ACC112 (cell line): ENCODE measurements around the gene CCDC187.

ENCODE experiments used
- H2AFZ ChIP-seq: fragments of 200-600 bp; sonication (generic); one replicate; pipeline ENCODE4 v1.6.0; 2017; ENCODE audit warnings: antibody characterized with exemption, low read length; ENCODE audit not compliant: unreplicated experiment
- H3K27ac ChIP-seq: fragments of 200-600 bp; sonication (generic); 2 replicates; pipeline ENCODE4 v1.5.1; 2014; ENCODE audit warnings: low read depth, mild to moderate bottlenecking, antibody characterized with exemption, low read length, moderate library complexity
- H3K27me3 ChIP-seq: fragments of 200-600 bp; sonication (generic); 2 replicates; pipeline ENCODE4 v1.6.1; 2014; ENCODE audit warnings: mild to moderate bottlenecking, antibody characterized with exemption, low read length, moderate library complexity, mixed read lengths; ENCODE audit not compliant: insufficient read depth
- H3K36me3 ChIP-seq: fragments of 200-600 bp; sonication (generic); 2 replicates; pipeline ENCODE4 v1.6.1; 2016; ENCODE audit warnings: mild to moderate bottlenecking, antibody characterized with exemption, low read length, moderate library complexity, mixed read lengths; ENCODE audit not compliant: insufficient read depth
- H3K4me1 ChIP-seq: fragments of 200-600 bp; sonication (generic); one replicate; pipeline ENCODE4 v1.6.1; 2016; ENCODE audit warnings: low read length, mixed read lengths; ENCODE audit not compliant: insufficient read depth, unreplicated experiment, control insufficient read depth
- H3K4me3 ChIP-seq: fragments of 200-600 bp; sonication (generic); 2 replicates; pipeline ENCODE4 v1.5.1; 2014; ENCODE audit warnings: mild to moderate bottlenecking, low read depth, low read length
- H3K79me2 ChIP-seq: fragments of 200-600 bp; sonication (generic); one replicate; pipeline ENCODE4 v1.6.0; 2016; ENCODE audit warnings: low read length; ENCODE audit not compliant: control insufficient read depth, unreplicated experiment, insufficient read depth

The CCDC187 gene

DNA sequence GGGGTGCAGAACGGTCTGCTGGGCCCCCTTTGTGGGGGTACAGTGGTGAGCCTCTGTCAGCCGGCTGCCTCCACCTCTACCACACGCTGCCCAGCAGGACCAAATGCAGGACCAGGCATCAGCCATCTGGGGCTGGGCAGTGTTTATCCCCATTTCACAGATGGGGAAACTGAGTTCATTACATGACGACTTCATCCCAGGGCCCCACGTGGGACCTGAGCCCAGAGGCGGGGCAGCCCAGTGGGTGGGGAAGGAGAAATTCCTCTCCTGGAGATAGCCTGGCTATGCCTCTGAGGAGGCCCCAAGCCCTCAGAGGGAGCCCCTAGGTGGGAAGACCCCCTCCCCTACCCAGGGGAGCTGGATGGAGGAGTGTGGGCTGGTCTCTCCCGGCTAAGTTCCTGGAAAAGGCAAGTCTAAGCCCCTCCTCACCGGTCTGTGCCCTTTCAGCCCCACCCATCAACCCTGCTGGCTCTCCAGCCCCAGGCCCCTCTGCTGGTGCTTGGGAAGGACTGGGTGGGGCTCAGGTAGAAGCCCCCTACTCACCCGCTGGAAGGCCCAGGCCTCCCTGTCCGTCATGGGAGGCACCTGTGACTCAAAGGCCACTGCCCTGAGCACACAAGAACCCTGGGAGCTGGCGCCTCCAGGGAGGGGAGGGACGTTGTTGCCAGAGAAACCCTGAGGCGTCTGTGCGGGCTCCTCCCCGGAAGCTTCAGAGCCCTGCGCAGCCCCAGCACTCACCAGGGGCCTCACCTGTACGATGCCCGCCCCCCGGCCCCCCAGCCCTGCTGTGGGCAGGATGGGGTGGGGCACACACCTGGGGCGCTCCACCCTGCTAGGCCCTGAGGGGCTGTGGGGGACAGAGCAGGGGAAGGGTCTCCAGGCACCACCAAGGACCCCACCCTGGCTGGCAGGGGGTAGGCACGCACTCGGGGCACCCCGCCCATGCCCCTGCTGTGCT is 7.4 kb upstream of the CCDC187 start:
- H3K27ac ChIP-seq, result no peak overlapping the region
- no peaks in the 10 kb centered on the region for H3K79me2 ChIP-seq

DNA sequence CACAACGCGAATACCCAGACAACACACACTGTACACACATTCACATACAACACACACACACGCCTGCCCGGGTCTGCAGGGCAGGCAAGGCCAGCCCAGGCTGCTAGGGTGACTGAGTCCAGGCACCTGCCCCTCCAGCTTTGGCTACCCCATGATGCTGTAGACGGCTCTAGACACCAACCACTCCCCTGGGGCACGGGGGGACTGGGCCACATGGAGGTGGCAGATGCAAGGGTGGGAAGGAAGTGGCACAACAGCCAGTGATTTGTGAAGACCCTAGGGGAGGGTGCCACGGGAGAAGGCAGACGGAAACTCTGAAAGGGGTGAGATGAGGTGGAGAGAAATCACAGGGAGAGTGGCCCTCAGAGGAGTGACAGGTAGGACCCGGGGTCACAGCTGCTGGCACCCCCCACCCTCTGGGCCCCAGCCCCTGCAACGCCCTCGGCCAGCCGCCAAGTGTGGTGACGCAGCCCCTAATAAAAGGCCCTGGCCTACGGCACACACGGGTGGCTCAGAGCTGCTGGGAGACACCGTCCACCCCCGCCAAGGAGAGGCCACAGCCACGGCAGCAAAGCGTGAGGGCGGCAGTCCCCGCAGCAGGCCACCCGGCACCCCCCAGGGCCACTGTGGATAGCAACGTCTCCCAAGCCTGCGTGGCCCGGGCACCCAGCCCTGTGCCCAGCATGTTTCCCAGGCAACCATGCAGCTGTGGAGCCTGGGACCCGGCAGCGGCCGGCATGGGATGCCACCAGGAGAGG is 6.6 kb upstream of the CCDC187 start:
- no peak overlapping the region for H3K27ac ChIP-seq
- no peaks in the 10 kb centered on the region for H3K4me1 ChIP-seq
- no peaks in the 10 kb centered on the region for H3K36me3 ChIP-seq
- H2AFZ ChIP-seq, result no peak overlapping the region
- no peaks in the 10 kb centered on the region for H3K27me3 ChIP-seq
- no peaks in the 10 kb centered on the region for H3K79me2 ChIP-seq
- H3K4me3 ChIP-seq, result no peak overlapping the region

More for the DNA sequence above, 7.4 kb upstream of the CCDC187 start:
- Histone ChIP-seq H3K36me3 (no peaks in the 10 kb centered on the region), H2AFZ (no peak overlapping the region), H3K27me3 (no peaks in the 10 kb centered on the region), H3K4me1 (no peaks in the 10 kb centered on the region), H3K4me3 (no peak overlapping the region)

DNA sequence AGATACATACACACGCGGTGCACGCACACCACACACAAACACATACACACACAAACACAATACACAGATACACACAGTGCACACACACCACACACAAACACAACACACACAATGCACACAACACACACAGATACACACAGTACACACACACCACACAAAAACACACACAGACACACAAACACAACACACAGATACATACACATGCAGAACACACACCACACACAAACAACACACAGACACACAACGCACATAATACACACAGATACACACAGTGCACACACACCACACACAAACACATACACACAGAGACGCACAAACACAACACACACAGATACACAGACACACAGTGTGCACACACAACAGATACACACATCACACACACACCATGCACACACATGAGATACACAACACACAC is 5.9 kb upstream of the CCDC187 start:
- Histone ChIP-seq H3K27ac (no peak overlapping the region), H2AFZ (no peak overlapping the region), H3K4me1 (no peaks in the 10 kb centered on the region), H3K36me3 (no peaks in the 10 kb centered on the region), H3K27me3 (no peaks in the 10 kb centered on the region), H3K4me3 (no peak overlapping the region), H3K79me2 (no peaks in the 10 kb centered on the region)

- Histone ChIP-seq H3K4me1 (no peaks in the 10 kb centered on the region), H3K36me3 (no peaks in the 10 kb centered on the region), H3K79me2 (no peaks in the 10 kb centered on the region), H3K27me3 (no peaks in the 10 kb centered on the region), H2AFZ (no peak overlapping the region), H3K4me3 (no peak overlapping the region), H3K27ac (no peak overlapping the region)
Measured at GRCh38 chr9:136309101-136309801, 5.4 kb upstream of the CCDC187 start.

- no peaks in the 10 kb centered on the region for H3K79me2 ChIP-seq
- no peak overlapping the region for H3K4me3 ChIP-seq
- no peaks in the 10 kb centered on the region for H3K4me1 ChIP-seq
- no peaks in the 10 kb centered on the region for H3K36me3 ChIP-seq
- no peak overlapping the region for H3K27ac ChIP-seq
- no peaks in the 10 kb centered on the region for H3K27me3 ChIP-seq
- H2AFZ ChIP-seq, result no peak overlapping the region
Measured at GRCh38 chr9:136308702-136309053, 4.8 kb upstream of the CCDC187 start.

DNA sequence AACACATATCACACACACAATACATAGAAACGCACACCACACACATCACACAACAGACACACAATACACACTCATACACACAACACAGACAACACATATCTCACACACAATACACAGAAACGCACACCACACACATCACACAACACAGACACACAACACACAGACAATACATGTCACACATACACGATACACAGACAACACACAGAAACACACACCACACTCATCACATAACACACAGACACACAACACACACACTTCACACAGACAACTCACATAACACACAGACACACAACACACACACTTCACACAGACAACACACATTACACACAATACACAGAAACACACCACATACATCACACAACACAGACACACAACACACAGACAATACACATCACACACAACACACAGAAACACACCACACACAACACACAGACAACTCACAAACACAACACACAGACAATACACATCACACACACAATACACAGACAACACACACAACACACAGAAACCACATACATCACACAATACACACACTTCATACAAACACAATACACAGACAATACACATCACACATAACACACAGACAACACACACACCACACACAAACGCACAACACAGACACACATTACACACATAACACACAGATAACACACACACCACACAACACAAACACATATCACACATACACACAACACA is 4.3 kb upstream of the CCDC187 start:
- Histone ChIP-seq H3K27ac (no peak overlapping the region), H3K4me3 (no peak overlapping the region), H3K4me1 (no peaks in the 10 kb centered on the region), H3K79me2 (no peaks in the 10 kb centered on the region), H2AFZ (no peak overlapping the region), H3K27me3 (no peaks in the 10 kb centered on the region), H3K36me3 (no peaks in the 10 kb centered on the region)

DNA sequence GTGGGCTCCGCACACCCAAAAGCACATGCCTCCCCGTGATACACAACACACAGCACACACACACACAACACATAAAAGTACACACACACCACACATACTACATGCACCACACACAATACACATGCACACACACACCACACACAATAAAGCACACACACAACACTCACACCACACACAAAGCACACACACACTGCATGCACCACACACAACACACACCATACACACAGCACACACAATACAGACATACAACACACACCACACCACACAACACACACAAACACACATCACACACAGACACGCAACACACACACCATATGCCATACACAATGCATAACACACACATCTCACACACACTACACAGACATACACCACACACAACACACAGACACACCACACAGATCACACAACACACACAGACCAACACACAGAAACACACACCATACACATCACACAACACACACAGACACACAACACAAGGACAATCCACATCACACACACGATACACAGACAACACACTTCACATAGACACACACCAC is 3.4 kb upstream of the CCDC187 start:
- Histone ChIP-seq H3K27ac (no peak overlapping the region), H2AFZ (no peak overlapping the region), H3K36me3 (no peaks in the 10 kb centered on the region), H3K27me3 (no peaks in the 10 kb centered on the region), H3K4me3 (no peak overlapping the region), H3K79me2 (no peaks in the 10 kb centered on the region), H3K4me1 (no peaks in the 10 kb centered on the region)

DNA sequence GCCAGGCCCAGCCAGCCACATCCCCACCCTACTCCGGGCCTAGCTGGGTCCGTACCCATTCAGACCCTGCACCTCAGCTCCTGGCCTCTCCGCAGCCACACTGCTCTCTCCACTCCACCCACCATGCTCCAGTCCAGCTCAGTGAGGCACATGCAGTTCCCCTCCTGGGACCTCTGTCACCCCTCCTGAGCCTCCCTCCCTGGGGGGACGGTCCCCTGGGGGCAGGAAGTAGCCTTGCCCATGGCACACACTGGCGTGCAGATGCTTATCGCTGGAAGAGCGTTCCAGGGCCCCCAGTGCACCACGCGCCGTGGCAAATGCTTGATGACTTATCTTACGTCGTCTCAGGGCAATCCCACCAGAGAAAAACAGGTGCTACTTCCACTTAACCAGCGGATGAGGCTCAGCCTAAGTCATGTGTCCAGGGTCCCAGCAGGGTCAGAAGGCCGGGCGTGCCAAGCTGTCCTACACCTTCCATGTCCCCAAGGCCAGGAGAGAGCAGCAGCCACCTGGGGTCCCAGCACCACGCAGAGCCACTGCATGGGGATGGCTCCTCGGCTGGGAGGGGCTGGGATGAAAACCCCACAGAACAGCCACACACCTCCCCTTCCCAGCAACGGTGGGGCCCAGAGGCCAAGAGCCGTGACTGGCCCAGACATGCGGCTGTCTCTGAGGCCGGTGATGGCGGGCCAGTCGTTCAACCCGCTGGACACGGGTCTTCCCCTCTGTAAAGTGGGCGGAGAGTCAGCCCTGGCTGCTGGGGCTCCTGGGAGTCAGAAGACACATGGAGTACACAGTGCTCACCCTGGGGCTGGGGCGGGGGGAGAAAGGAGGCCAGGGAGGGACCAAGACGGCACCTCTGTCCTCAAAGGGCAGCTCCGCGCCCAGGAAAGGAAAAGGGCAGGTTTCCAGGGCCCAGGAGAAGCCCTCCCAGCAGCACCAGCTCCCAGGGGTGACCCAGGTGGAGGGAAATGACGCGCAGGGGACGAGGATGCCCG is 2.6 kb upstream of the CCDC187 start:
- H3K36me3 ChIP-seq, result no peaks in the 10 kb centered on the region
- no peak overlapping the region for H3K4me3 ChIP-seq
- H3K79me2 ChIP-seq, result no peaks in the 10 kb centered on the region
- no peak overlapping the region for H2AFZ ChIP-seq
- H3K27me3 ChIP-seq, result no peaks in the 10 kb centered on the region
- H3K4me1 ChIP-seq, result no peaks in the 10 kb centered on the region
- no peak overlapping the region for H3K27ac ChIP-seq

- no peaks in the 10 kb centered on the region for H3K4me1 ChIP-seq
- H3K27ac ChIP-seq, result no peak overlapping the region
- H3K79me2 ChIP-seq, result no peaks in the 10 kb centered on the region
- H2AFZ ChIP-seq, result no peak overlapping the region
- no peaks in the 10 kb centered on the region for H3K27me3 ChIP-seq
- H3K36me3 ChIP-seq, result no peaks in the 10 kb centered on the region
- H3K4me3 ChIP-seq, result no peak overlapping the region
Measured at GRCh38 chr9:136305804-136306203, 1.9 kb upstream of the CCDC187 start.
